Adrenal gland (tissue), 12 donors: ENCODE measurements around the gene PPP2R5C. TPM values are rescaled to one million over a fixed set of nuclear protein-coding genes. Genes with fewer than 3 reads are reported as not detected.

Experiments used
- DNase-seq, 7 donors: peaks; one replicate each; pipeline ENCODE4 v3.0.0-alpha.2; 2019 to 2020
- H3K27ac ChIP-seq, 5 donors: fragments of 200-600 bp; sonication (generic) in 4 of 5; 1 replicate in 3 of 5; 2 replicates in 2 of 5; pipeline versions ENCODE4 v1.5.1 to v1.8.0; 2016 to 2020; ENCODE audit warnings: mild to moderate bottlenecking in 1 of 5
- H3K27me3 ChIP-seq: fragments of 200-600 bp; 2 replicates; pipeline ENCODE4 v1.8.0; 2021
- H3K36me3 ChIP-seq, 2 donors: fragments of 200-600 bp; replicated peaks in 1 of 2; 1 replicate in 1 of 2; 2 replicates in 1 of 2; pipeline versions ENCODE4 v1.5.1 to v1.8.0; 2018 to 2022
- H3K4me1 ChIP-seq, 2 donors: fragments of 200-600 bp; replicated peaks in 1 of 2; 1 replicate in 1 of 2; 2 replicates in 1 of 2; pipeline versions ENCODE4 v1.5.1 to v1.8.0; 2018 to 2021
- H3K4me3 ChIP-seq, 4 donors: fragments of 200-600 bp; sonication (generic) in 3 of 4; one replicate each; pipeline ENCODE4 v1.5.1; 2016 to 2018
- H3K9me3 ChIP-seq, 3 donors: fragments of 200-600 bp; sonication (generic) in 1 of 3; replicated peaks in 1 of 3; 1 replicate in 2 of 3; 2 replicates in 1 of 3; pipeline versions ENCODE4 v1.5.1 to v1.8.0; 2016 to 2021
- CTCF ChIP-seq, 6 experiments: fragments of 450-650 bp in 4 of 6; fragments of 200-600 bp in 2 of 6; sonication (generic) in 1 of 6; IDR thresholded peaks; 1 replicate in 5 of 6; 2 replicates in 1 of 6; pipeline versions ENCODE4 v1.5.1 to v1.8.0; 2016 to 2021; ENCODE audit warnings: antibody characterized with exemption in 6 of 6, mild to moderate bottlenecking in 2 of 6, moderate library complexity in 1 of 6
- POLR2A ChIP-seq, 2 donors: fragments of 450-650 bp; IDR thresholded peaks; one replicate each; pipeline ENCODE4 v1.6.1; 2017; ENCODE audit warnings: antibody characterized with exemption in 2 of 2, mild to moderate bottlenecking in 2 of 2, moderate library complexity in 1 of 2
- WGBS, 4 donors: extraction: QIAGEN DNeasy Blood & Tissue Kit in 2 of 4; methylation state at CpG; one replicate each; pipeline versions ENCODE4 v1.1.5 to v1.1.7; 2013 to 2017; 5-methylcytosine and 5-hydroxymethylcytosine counted together
- intact Hi-C, 2 donors: fragments of 100-400 bp; cut with DNase I; formaldehyde crosslinking; loops; one replicate each; pipeline versions ENCODE4 v1.14.1 to v1.15.0; 2022 to 2023
- polyA plus RNA-seq, 3 donors: library from polyadenylated mRNA; stranded (reverse); fragments of 200-250 nt in 2 of 3; fragments of 350-450 nt in 1 of 3; fragmentation: Illumina TruSeq in 1 of 3; extraction: RNeasy Lipid Tissue Mini Kit (QIAGEN cat#74804) in 1 of 3; gene quantifications; one replicate each; pipeline ENCODE4 v1.2.3, GENCODE V29; 2013 to 2014
- total RNA-seq, 9 donors: library from RNA; depleted of rRNA in 4 of 9; stranded (reverse); fragments of >200 nt in 4 of 9; fragments of 120-200 nt in 1 of 9; fragmentation: NEBNext Ultra II Directional in 1 of 9; extraction: Animal tissue kit (Norgen Biotek cat#: 25700) in 1 of 9; gene quantifications; one replicate each; pipeline versions ENCODE4 v1.1.0 to v1.2.4, GENCODE V29; 2013 to 2023
- donor health status: healthy with polysubstance abuse.
- donor health status: Bipolar disorder and iron deficiency.
- donor health status: DM: yes; HTN: yes; CAD: no.
- donor health status: DM: no; HTN: no; CAD: no.
- donor health status: DM: no; HTN: no; CAD: no.
- donor health status: DM: yes; HTN: yes; CAD: no.

The PPP2R5C gene
- total and polyA plus RNA-seq, 12 donors, result 66.5 to 216 (median 134) TPM

- H3K27ac ChIP-seq, result peak overlapping the region in 4 of 5 donors; percentile 11 to 81 (median 70)
- no peaks in the 10 kb centered on the region for H3K9me3 ChIP-seq
- no peaks in the 10 kb centered on the region for H3K27me3 ChIP-seq
- no peaks in the 10 kb centered on the region for H3K36me3 ChIP-seq
- 57 to 70% (median 62%) methylated on average over 7 of the region's 7 CpGs for WGBS, 4 donors
- TF ChIP-seq CTCF (IDR thresholded peaks at IDR 0.05), result no peak
- no peak for TF ChIP-seq POLR2A (IDR thresholded peaks at IDR 0.05)
- intact Hi-C loops, result loop anchor here (10.0 kb wide), 1 partner anchor 111 kb away; no protein-coding TSS in a partner anchor
- peaks cover 8 to 10% of the 10 kb centered on the region in 2 donors for H3K4me1 ChIP-seq
- H3K4me3 ChIP-seq, result no peak overlapping the region
- DNase-seq, result peak in 3 of 7 donors; percentile 15 to 50 (median 19)
Observed at GRCh38 chr14:101774006-101774795, 12.7 kb downstream of the PPP2R5C start.

- H3K27me3 ChIP-seq, result no peaks in the 10 kb centered on the region
- intact Hi-C loops, result loop anchor here (10.0 kb wide), 1 partner anchor 110 kb away; no protein-coding TSS in a partner anchor
- WGBS, 4 donors, result 43 to 53% (median 51%) methylated on average over 8 of the region's 8 CpGs
- H3K4me3 ChIP-seq, result no peak overlapping the region
- peak in 2 of 7 donors; percentile 20 to 50 for DNase-seq
- H3K36me3 ChIP-seq, result no peaks in the 10 kb centered on the region
- H3K4me1 ChIP-seq, result peaks cover 8 to 10% of the 10 kb centered on the region in 2 donors
- H3K27ac ChIP-seq, result peak overlapping the region in 4 of 5 donors; percentile 11 to 81 (median 70)
- H3K9me3 ChIP-seq, result no peaks in the 10 kb centered on the region
- no peak for TF ChIP-seq POLR2A (IDR thresholded peaks at IDR 0.05)
- TF ChIP-seq CTCF (IDR thresholded peaks at IDR 0.05), result no peak
Observed at GRCh38 chr14:101774814-101775213, 13.3 kb downstream of the PPP2R5C start.

GRCh38 chr14:101775826-101776225, 14.3 kb downstream of the PPP2R5C start:
- Histone ChIP-seq H3K27ac (peak overlapping the region in 2 of 5 donors; percentile 76 to 81), H3K27me3 (no peaks in the 10 kb centered on the region), H3K36me3 (no peaks in the 10 kb centered on the region), H3K9me3 (no peaks in the 10 kb centered on the region), H3K4me1 (peaks cover 10 to 14% of the 10 kb centered on the region in 2 donors), H3K4me3 (no peak overlapping the region)
- 84 to 91% (median 85%) methylated on average over 9 to 10 of the region's 10 CpGs for WGBS, 4 donors
- TF ChIP-seq CTCF (IDR thresholded peaks at IDR 0.05) (no peak), POLR2A (IDR thresholded peaks at IDR 0.05) (no peak)
- DNase-seq, result peak in 1 of 7 donors; percentile 17
- intact Hi-C loops, result loop anchor here (10.0 kb wide), 1 partner anchor 109 kb away; no protein-coding TSS in a partner anchor

- WGBS, 4 donors, result 66 to 82% (median 71%) methylated on average over 6 of the region's 6 CpGs
- Histone ChIP-seq H3K36me3 (no peaks in the 10 kb centered on the region), H3K4me1 (peaks cover 15 to 19% of the 10 kb centered on the region in 2 donors), H3K27me3 (no peaks in the 10 kb centered on the region), H3K4me3 (no peak overlapping the region), H3K27ac (peak overlapping the region in 4 of 5 donors; percentile 6 to 81 (median 60)), H3K9me3 (no peaks in the 10 kb centered on the region)
- peak in 3 of 7 donors; percentile 20 to 47 (median 30) for DNase-seq
- no peak for TF ChIP-seq CTCF (IDR thresholded peaks at IDR 0.05)
- TF ChIP-seq POLR2A (IDR thresholded peaks at IDR 0.05), result no peak
- intact Hi-C loops, result loop anchor here (10.0 kb wide), 1 partner anchor 108 kb away; no protein-coding TSS in a partner anchor
Observed at GRCh38 chr14:101776344-101776743, 14.8 kb downstream of the PPP2R5C start.
